Hepatocyte (in vitro differentiated cells): ENCODE results near the gene NR2C2AP. TPM values are rescaled to one million over a fixed set of nuclear protein-coding genes. Genes with fewer than 3 reads are reported as not detected.
"Not testable (repeated sequence)": the region's sequence is repeated elsewhere in the genome, so short reads cannot be mapped to it uniquely, and the experiment has no call there.

Experiments
- DNase-seq: peaks from one replicate; pipeline ENCODE4 v3.0.0-alpha.2; 2016; ENCODE audit warnings: low spot score
- H2AFZ ChIP-seq: fragments of 200-600 bp; sonication (generic); 2 replicates; pipeline ENCODE4 v1.6.0; 2016; ENCODE audit warnings: antibody characterized with exemption, mild to moderate bottlenecking
- H3K27ac ChIP-seq: fragments of 200-600 bp; sonication (generic); 2 replicates; pipeline ENCODE4 v1.5.1; 2016; ENCODE audit warnings: mild to moderate bottlenecking
- H3K27me3 ChIP-seq: fragments of 200-600 bp; sonication (generic); 2 replicates; pipeline ENCODE4 v1.6.1; 2016
- H3K36me3 ChIP-seq: fragments of 200-600 bp; sonication (generic); replicated peaks from 2 replicates; pipeline ENCODE4 v1.5.1; 2016; ENCODE audit warnings: low read depth; ENCODE audit not compliant: insufficient read depth
- H3K4me1 ChIP-seq: fragments of 200-600 bp; sonication (generic); 2 replicates; pipeline ENCODE4 v1.5.1; 2016; ENCODE audit warnings: mild to moderate bottlenecking, moderate library complexity; ENCODE audit not compliant: insufficient read depth
- H3K4me2 ChIP-seq: fragments of 200-600 bp; sonication (generic); 2 replicates; pipeline ENCODE4 v1.6.0; 2016
- H3K4me3 ChIP-seq: fragments of 200-600 bp; sonication (generic); 2 replicates; pipeline ENCODE4 v1.5.1; 2016; ENCODE audit warnings: mild to moderate bottlenecking
- H3K79me2 ChIP-seq: fragments of 200-600 bp; sonication (generic); 2 replicates; pipeline ENCODE4 v1.6.0; 2017; ENCODE audit warnings: mild to moderate bottlenecking
- H3K9me2 ChIP-seq: fragments of 200-600 bp; sonication (generic); replicated peaks from 2 replicates; pipeline ENCODE4 v1.6.0; 2017; ENCODE audit warnings: mild to moderate bottlenecking; ENCODE audit not compliant: insufficient read depth
- H3K9me3 ChIP-seq: fragments of 200-600 bp; sonication (generic); 2 replicates; pipeline ENCODE4 v1.5.1; 2016; ENCODE audit warnings: low read depth, mild to moderate bottlenecking
- H4K20me1 ChIP-seq: fragments of 200-600 bp; sonication (generic); 2 replicates; pipeline ENCODE4 v1.6.0; 2016; ENCODE audit warnings: mild to moderate bottlenecking; ENCODE audit not compliant: insufficient read depth, poor library complexity, severe bottlenecking
- CTCF ChIP-seq: fragments of 200-600 bp; sonication (generic); IDR thresholded peaks from 2 replicates; pipeline ENCODE4 v1.5.1; 2016; ENCODE audit warnings: antibody characterized with exemption, mild to moderate bottlenecking; ENCODE audit not compliant: poor library complexity
- EZH2 ChIP-seq: fragments of 200-600 bp; sonication (generic); IDR thresholded peaks from 2 replicates; pipeline ENCODE4 v1.6.1; 2016; ENCODE audit warnings: antibody characterized with exemption, mild to moderate bottlenecking, borderline replicate concordance
- EZH2phosphoT487 ChIP-seq: fragments of 200-600 bp; sonication (generic); IDR thresholded peaks from one replicate; pipeline ENCODE4 v1.6.1; 2018; ENCODE audit warnings: antibody characterized with exemption, mild to moderate bottlenecking, low read depth, moderate library complexity; ENCODE audit not compliant: unreplicated experiment, severe bottlenecking
- WGBS: methylation state at CpG from one replicate; pipeline ENCODE4 v1.1.6; 2016; ENCODE audit warnings: low lambda C conversion rate; ENCODE audit errors: missing lambda C conversion rate; 5-methylcytosine and 5-hydroxymethylcytosine counted together
- polyA plus RNA-seq: library from polyadenylated mRNA; unstranded; fragments of >200 nt; fragmentation: Nextera tagmentation; extraction: Ambion mirVana; gene quantifications from 2 replicates; pipeline ENCODE4 v1.2.1, GENCODE V29; 2016
- total RNA-seq: library from RNA; depleted of rRNA; stranded (reverse); fragments of >200 nt; gene quantifications from 2 replicates; pipeline ENCODE4 v1.2.3, GENCODE V29; 2014

Gene NR2C2AP
- total and polyA plus RNA-seq, 2 experiments from 2014 or later: 5.2 to 9.0 TPM

DNA sequence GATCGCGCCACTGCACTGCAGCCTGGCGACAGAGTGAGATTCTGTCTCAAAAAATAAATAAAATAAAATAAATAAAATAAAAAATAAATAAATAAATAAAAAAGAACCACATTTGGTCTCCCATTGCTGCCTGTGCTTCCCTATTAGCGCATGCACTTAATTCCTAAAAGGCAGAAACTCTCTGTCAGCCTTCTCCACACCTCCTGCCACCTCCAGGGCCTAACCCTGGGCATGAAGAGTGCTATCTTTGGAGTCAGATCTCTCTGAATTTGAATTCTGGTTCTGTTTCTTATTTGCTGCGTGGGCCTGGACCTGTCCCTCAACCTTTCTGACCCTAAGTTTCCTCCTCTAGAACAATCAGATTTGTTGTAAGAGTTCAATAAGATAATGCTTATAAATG is 19.8 kb upstream of the NR2C2AP start:
- H2AFZ ChIP-seq: no peak overlapping the region

GRCh38 chr19:19221000-19221399 is 17.8 kb upstream of the NR2C2AP start:
- H3K4me2 ChIP-seq, H3K27ac ChIP-seq, H3K9me2 ChIP-seq, DNase-seq, H3K79me2 ChIP-seq, H4K20me1 ChIP-seq, H3K4me3 ChIP-seq, H3K36me3 ChIP-seq, H2AFZ ChIP-seq, H3K4me1 ChIP-seq, H3K9me3 ChIP-seq: not testable (repeated sequence)
- WGBS: 88% methylated on average over 8 of the region's 8 CpGs
- H3K27me3 ChIP-seq: peaks cover 20% of the 10 kb centered on the region

More for the DNA sequence above, 19.8 kb upstream of the NR2C2AP start:
- Histone ChIP-seq H3K9me2 (no peaks in the 10 kb centered on the region), H3K9me3 (no peaks in the 10 kb centered on the region), H3K27me3 (peaks cover 24% of the 10 kb centered on the region), H3K79me2 (no peaks in the 10 kb centered on the region), H4K20me1 (no peaks in the 10 kb centered on the region), H3K27ac (no peak overlapping the region), H3K36me3 (no peaks in the 10 kb centered on the region), H3K4me2 (no peak overlapping the region), H3K4me1 (no peaks in the 10 kb centered on the region), H3K4me3 (no peak overlapping the region)
- 91% methylated on average over 5 of the region's 5 CpGs for WGBS
- no peak for DNase-seq
- TF ChIP-seq CTCF (no peak), EZH2phosphoT487 (no peak), EZH2 (no peak)

GRCh38 chr19:19218911-19219310 is 15.7 kb upstream of the NR2C2AP start:
- TF ChIP-seq EZH2 (no peak), CTCF (no peak), EZH2phosphoT487 (no peak)
- WGBS: 91% methylated on average over 21 of the region's 21 CpGs
- Histone ChIP-seq H3K27me3 (peaks cover 10% of the 10 kb centered on the region), H3K36me3 (no peaks in the 10 kb centered on the region), H3K9me3 (no peaks in the 10 kb centered on the region), H3K4me3 (no peak overlapping the region), H2AFZ (no peak overlapping the region), H4K20me1 (no peaks in the 10 kb centered on the region), H3K4me2 (no peak overlapping the region), H3K27ac (no peak overlapping the region), H3K9me2 (no peaks in the 10 kb centered on the region), H3K79me2 (no peaks in the 10 kb centered on the region), H3K4me1 (no peaks in the 10 kb centered on the region)
- no peak for DNase-seq

DNA sequence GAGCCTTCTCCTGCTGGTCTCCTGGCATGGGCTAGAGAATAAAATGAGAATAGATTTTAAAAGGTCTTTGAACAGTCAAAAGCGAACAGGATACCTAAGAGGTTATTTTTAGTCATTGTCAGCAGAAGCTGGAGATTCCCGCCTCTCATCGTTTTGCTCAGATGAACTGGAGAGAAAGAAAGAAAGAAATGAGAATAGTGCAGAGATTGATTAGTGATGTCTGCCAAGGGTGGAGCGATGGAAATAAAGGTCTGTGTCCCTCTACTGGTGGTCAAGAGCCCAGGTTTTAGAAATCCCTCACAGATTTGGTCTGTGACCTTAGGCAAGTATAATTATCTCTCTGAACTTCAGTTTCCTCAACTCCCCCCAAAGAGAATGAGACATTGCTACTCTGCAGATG is 13.9 kb upstream of the NR2C2AP start:
- Histone ChIP-seq H3K27me3 (peaks cover 24% of the 10 kb centered on the region), H3K36me3 (no peaks in the 10 kb centered on the region), H3K9me2 (no peaks in the 10 kb centered on the region), H3K4me1 (no peaks in the 10 kb centered on the region), H3K4me2 (no peak overlapping the region), H2AFZ (no peak overlapping the region), H3K4me3 (no peak overlapping the region), H3K27ac (no peak overlapping the region), H3K79me2 (no peaks in the 10 kb centered on the region), H3K9me3 (no peaks in the 10 kb centered on the region), H4K20me1 (no peaks in the 10 kb centered on the region)
- WGBS: 54% methylated on average over 4 of the region's 4 CpGs
- no peak for DNase-seq
- no peak for TF ChIP-seq EZH2
- no peak for TF ChIP-seq CTCF
- TF ChIP-seq EZH2phosphoT487: no peak
